Measurements from ENCODE around the gene SPPL2B.

The SPPL2B gene

DNA sequence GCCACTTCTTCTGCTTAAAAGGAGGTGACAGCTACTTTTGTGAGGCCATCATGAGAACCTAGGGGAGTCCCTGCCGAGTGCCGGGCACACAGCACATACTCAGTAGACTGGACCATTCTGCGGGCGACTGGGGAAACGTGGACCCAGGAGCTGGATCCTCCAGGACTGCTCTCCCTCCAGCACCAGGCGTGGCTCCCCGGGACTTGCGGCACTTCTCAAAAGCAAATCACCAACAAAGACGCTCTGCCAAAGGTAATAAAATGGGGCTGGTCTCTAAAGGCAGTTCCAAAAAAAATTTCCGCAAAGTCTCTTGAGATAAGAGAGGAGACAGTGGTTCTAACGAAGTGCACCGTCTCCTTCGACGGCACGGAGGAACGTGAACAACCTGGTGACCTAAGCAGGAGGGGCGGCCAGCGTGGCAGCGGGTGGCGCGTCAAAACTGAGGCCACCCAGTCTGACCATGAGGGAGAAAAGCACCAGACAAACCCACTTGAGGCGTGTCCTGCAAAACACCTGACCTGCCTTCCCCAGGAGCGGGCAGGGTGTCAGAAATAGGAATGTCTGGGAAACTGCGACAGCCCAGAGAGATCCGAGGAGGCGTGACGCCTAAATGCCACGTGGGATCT, 30.2 kb downstream of the SPPL2B start:
- Histone ChIP-seq H4K20me1 (ENCODE audit: low read depth, low read length) (no peaks in the 10 kb centered on the region), H3K9me2 (replicated peaks; ENCODE audit: insufficient read depth, low read length) (no peaks in the 10 kb centered on the region), H3K9ac (ENCODE audit: low read length) (no peak overlapping the region), H3F3A (ENCODE audit: insufficient read depth) (no peaks in the 10 kb centered on the region), H3K79me2 (ENCODE audit: insufficient read depth, low read length) (no peaks in the 10 kb centered on the region), H3K4me3 (ENCODE audit: insufficient read depth, low read length, poor library complexity, severe bottlenecking) (no peak overlapping the region), H3K27ac (ENCODE audit: low read depth, low read length) (no peak overlapping the region), H2AFZ (ENCODE audit: low read depth, low read length, severe bottlenecking) (no peak overlapping the region), H3K4me2 (ENCODE audit: low read depth, low read length, poor library complexity, severe bottlenecking) (no peak overlapping the region), H3K9me3 (ENCODE audit: insufficient read depth, low read length) (no peaks in the 10 kb centered on the region), H3K27me3 (ENCODE audit: low read length) (no peaks in the 10 kb centered on the region), H3K36me3 (ENCODE audit: low read length) (no peaks in the 10 kb centered on the region)
- TF ChIP-seq EZH2phosphoT487 (conservative IDR thresholded peaks at IDR 0.05; ENCODE audit: low read length), result no peak
- TF ChIP-seq, protein P1, sequence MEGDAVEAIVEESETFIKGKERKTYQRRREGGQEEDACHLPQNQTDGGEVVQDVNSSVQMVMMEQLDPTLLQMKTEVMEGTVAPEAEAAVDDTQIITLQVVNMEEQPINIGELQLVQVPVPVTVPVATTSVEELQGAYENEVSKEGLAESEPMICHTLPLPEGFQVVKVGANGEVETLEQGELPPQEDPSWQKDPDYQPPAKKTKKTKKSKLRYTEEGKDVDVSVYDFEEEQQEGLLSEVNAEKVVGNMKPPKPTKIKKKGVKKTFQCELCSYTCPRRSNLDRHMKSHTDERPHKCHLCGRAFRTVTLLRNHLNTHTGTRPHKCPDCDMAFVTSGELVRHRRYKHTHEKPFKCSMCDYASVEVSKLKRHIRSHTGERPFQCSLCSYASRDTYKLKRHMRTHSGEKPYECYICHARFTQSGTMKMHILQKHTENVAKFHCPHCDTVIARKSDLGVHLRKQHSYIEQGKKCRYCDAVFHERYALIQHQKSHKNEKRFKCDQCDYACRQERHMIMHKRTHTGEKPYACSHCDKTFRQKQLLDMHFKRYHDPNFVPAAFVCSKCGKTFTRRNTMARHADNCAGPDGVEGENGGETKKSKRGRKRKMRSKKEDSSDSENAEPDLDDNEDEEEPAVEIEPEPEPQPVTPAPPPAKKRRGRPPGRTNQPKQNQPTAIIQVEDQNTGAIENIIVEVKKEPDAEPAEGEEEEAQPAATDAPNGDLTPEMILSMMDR (IDR thresholded peaks at IDR 0.05; ENCODE audit: insufficient read depth, low read length, poor library complexity, severe bottlenecking), result no peak

DNA sequence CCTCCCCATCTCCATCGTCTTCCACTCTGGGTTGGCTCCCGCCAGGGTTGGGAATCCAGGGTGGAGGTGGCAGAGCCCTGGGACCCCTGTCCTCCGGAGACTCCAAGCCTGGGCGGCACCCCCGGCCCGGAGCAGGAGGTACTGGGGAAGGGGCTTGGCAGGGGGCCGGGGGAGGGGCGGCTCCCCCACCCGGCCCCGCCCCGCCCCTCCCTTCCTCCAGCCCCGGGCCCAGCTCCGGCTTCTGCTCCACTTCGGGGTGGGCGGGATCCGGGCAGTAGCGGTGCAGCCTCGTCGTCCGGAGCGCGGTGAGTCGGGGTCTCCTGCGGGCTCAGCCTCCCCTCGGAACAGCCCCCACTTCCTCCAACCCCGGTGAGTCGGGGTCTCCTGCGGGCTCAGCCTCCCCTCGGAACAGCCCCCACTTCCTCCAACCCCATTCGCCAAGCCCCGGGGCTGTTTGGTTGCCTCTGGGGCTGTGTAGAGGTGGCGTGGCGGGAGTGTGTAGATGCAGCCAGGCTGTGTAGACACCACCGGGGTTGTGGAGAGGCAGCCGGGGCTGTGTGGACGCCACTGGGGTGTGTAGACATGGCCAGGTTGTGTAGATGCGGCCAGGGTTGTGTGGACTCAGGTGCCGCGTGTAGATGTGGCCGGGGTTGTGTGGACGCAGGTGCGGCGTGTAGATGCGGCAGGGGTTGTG, 31.7 kb downstream of the SPPL2B start, which contains the start of gene TMPRSS9:
TSS of gene TMPRSS9 (plus strand) at position 274 of the 694 bp plus-strand sequence. CDS start 29,521 bp downstream, outside the sequence.
- H3K27ac ChIP-seq (ENCODE audit: low read depth, low read length), result no peak within 1 kb of the TSS
- no peak within 1 kb of the TSS for H3K4me3 ChIP-seq (ENCODE audit: insufficient read depth, low read length, poor library complexity, severe bottlenecking)
- no peaks in the 10 kb centered on the region for H3K9me2 ChIP-seq (replicated peaks; ENCODE audit: insufficient read depth, low read length)
- no peaks in the 10 kb centered on the region for H3F3A ChIP-seq (ENCODE audit: insufficient read depth)
- TF ChIP-seq, protein P1 (IDR thresholded peaks at IDR 0.05; ENCODE audit: insufficient read depth, low read length, poor library complexity, severe bottlenecking), result no peak
- TF ChIP-seq EZH2phosphoT487 (conservative IDR thresholded peaks at IDR 0.05; ENCODE audit: low read length), result no peak
- H3K4me2 ChIP-seq (ENCODE audit: low read depth, low read length, poor library complexity, severe bottlenecking), result no peak within 1 kb of the TSS
- H3K9ac ChIP-seq (ENCODE audit: low read length), result no peak within 1 kb of the TSS
- H4K20me1 ChIP-seq (ENCODE audit: low read depth, low read length), result no peaks in the 10 kb centered on the region
- no peaks in the 10 kb centered on the region for H3K36me3 ChIP-seq (ENCODE audit: low read length)
- H2AFZ ChIP-seq (ENCODE audit: low read depth, low read length, severe bottlenecking), result no peak within 1 kb of the TSS
- no peaks in the 10 kb centered on the region for H3K27me3 ChIP-seq (ENCODE audit: low read length)
- H3K9me3 ChIP-seq (ENCODE audit: insufficient read depth, low read length), result no peaks in the 10 kb centered on the region
- no peaks in the 10 kb centered on the region for H3K79me2 ChIP-seq (ENCODE audit: insufficient read depth, low read length)

- H3K9me2 ChIP-seq (replicated peaks; ENCODE audit: insufficient read depth, low read length), result no peaks in the 10 kb centered on the region
- TF ChIP-seq, protein P1 (IDR thresholded peaks at IDR 0.05; ENCODE audit: insufficient read depth, low read length, poor library complexity, severe bottlenecking), result no peak
- TF ChIP-seq EZH2phosphoT487 (conservative IDR thresholded peaks at IDR 0.05; ENCODE audit: low read length), result no peak
- no peak overlapping the region for H3K4me3 ChIP-seq (ENCODE audit: insufficient read depth, low read length, poor library complexity, severe bottlenecking)
- no peaks in the 10 kb centered on the region for H4K20me1 ChIP-seq (ENCODE audit: low read depth, low read length)
- no peak overlapping the region for H3K27ac ChIP-seq (ENCODE audit: low read depth, low read length)
- H3F3A ChIP-seq (ENCODE audit: insufficient read depth), result no peaks in the 10 kb centered on the region
- H3K9ac ChIP-seq (ENCODE audit: low read length), result no peak overlapping the region
- no peaks in the 10 kb centered on the region for H3K36me3 ChIP-seq (ENCODE audit: low read length)
- no peaks in the 10 kb centered on the region for H3K79me2 ChIP-seq (ENCODE audit: insufficient read depth, low read length)
- H2AFZ ChIP-seq (ENCODE audit: low read depth, low read length, severe bottlenecking), result no peak overlapping the region
- H3K27me3 ChIP-seq (ENCODE audit: low read length), result no peaks in the 10 kb centered on the region
- H3K9me3 ChIP-seq (ENCODE audit: insufficient read depth, low read length), result no peaks in the 10 kb centered on the region
- H3K4me2 ChIP-seq (ENCODE audit: low read depth, low read length, poor library complexity, severe bottlenecking), result no peak overlapping the region
Measured at GRCh38 chr19:2360833-2361232, 32.3 kb downstream of the SPPL2B start.

Measured in SU-DHL-6 (cell line).